Measurements from ENCODE around the gene TLE1.

TLE1 gene

GRCh38 chr9:81592887-81593266 lies 96.5 kb downstream of the TLE1 start:
- Histone ChIP-seq H3K27ac (peak overlapping the region in 1 of 2 donors; percentile 39), H3K4me3 (peak overlapping the region; percentile 32)
- TF ChIP-seq CTCF (IDR thresholded peaks at IDR 0.05), result no peak
- peak; percentile 83 for DNase-seq (ENCODE audit: low spot score)

GRCh38 chr9:81591791-81592190 lies 97.6 kb downstream of the TLE1 start:
- no peak overlapping the region for H3K27ac ChIP-seq
- no peak for DNase-seq (ENCODE audit: low spot score)
- TF ChIP-seq CTCF (IDR thresholded peaks at IDR 0.05), result no peak
- no peak overlapping the region for H3K4me3 ChIP-seq

- DNase-seq (ENCODE audit: low spot score), result no peak
- peak overlapping the region; percentile 44 to 89 for H3K27ac ChIP-seq
- H3K4me3 ChIP-seq, result no peak overlapping the region
- no peak for TF ChIP-seq CTCF (IDR thresholded peaks at IDR 0.05)
Observed at GRCh38 chr9:81590688-81591087, 98.7 kb downstream of the TLE1 start.

- no peak for TF ChIP-seq CTCF (IDR thresholded peaks at IDR 0.05)
- Histone ChIP-seq H3K27ac (peak overlapping the region; percentile 30 to 89), H3K4me3 (no peak overlapping the region)
- no peak for DNase-seq (ENCODE audit: low spot score)
Observed at GRCh38 chr9:81589819-81590218, 99.5 kb downstream of the TLE1 start.

DNA sequence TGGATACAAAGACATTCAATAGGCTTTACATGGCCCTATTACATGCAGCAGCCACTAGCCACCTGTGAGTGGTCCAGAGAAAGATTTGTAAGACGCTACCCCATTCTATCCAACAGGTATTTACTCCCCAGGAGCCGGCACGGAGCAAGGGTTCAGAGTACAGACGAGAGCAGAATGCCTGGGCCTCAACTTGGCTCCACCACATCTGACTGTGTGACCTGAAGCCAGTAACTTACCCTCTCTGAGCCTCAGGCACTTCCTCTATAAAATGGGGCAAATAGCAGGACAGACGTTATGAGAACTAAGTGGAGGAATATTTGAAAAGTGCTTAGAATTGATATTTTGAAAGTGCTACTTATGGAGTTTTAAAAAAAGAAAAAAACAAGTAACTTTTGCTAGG lies 100.0 kb downstream of the TLE1 start:
- Histone ChIP-seq H3K27ac (peak overlapping the region; percentile 55 to 89), H3K4me3 (no peak overlapping the region)
- TF ChIP-seq CTCF (IDR thresholded peaks at IDR 0.05), result no peak
- no peak for DNase-seq (ENCODE audit: low spot score)

- Histone ChIP-seq H3K4me3 (peak overlapping the region; percentile 2), H3K27ac (peak overlapping the region; percentile 57 to 89)
- peak; percentile 86 for DNase-seq (ENCODE audit: low spot score)
- no peak for TF ChIP-seq CTCF (IDR thresholded peaks at IDR 0.05)
Observed at GRCh38 chr9:81588148-81588871, 101.0 kb downstream of the TLE1 start.

DNA sequence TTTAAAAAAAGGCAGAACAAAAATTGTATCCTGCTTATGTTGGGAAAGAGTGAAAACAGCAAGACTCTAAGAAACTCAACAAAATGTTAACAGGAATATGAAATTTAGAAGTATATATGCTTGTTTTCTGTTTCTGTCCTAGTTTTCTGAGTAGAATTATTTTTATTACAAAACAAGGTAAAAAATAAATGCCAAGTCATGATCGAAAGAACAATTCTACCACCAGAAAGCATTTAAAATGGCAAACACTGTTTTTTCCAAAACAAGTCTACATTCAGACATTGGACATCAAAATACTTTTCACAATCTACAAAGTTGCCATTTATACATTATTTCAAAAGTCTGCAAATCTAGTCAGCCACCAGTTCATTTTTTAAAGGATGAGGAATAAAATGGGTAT lies 102.6 kb downstream of the TLE1 start:
- no peak for TF ChIP-seq CTCF (IDR thresholded peaks at IDR 0.05)
- Histone ChIP-seq H3K4me3 (no peak overlapping the region), H3K27ac (no peak overlapping the region)
- no peak for DNase-seq (ENCODE audit: low spot score)

Measured in coronary artery (tissue), 2 donors.